MM.1S (cell line): ENCODE results near the gene KRTAP5-8.
"Not testable (repeated sequence)": the region's sequence is repeated elsewhere in the genome, so short reads cannot be mapped to it uniquely, and the experiment has no call there.

Experiments
- DNase-seq: peaks from one replicate; pipeline ENCODE4 v3.0.0-alpha.2; 2015
- H2AFZ ChIP-seq: fragments of 300-600 bp; sonication (generic); 2 replicates; pipeline ENCODE4 v1.6.0; 2016; ENCODE audit warnings: antibody characterized with exemption, low read length
- H3F3A ChIP-seq: fragments of 300-600 bp; sonication (generic); 2 replicates; pipeline ENCODE4 v1.6.1; 2016; ENCODE audit warnings: mild to moderate bottlenecking, antibody characterized with exemption, low read length, moderate library complexity, mixed read lengths; ENCODE audit not compliant: insufficient read depth
- H3K27ac ChIP-seq: fragments of 300-600 bp; sonication (generic); 2 replicates; pipeline ENCODE4 v1.5.1; 2016; ENCODE audit warnings: mild to moderate bottlenecking, low read length
- H3K27me3 ChIP-seq: fragments of 300-600 bp; sonication (generic); replicated peaks from 2 replicates; pipeline ENCODE4 v1.6.0; 2016; ENCODE audit warnings: low read length; ENCODE audit not compliant: insufficient read depth
- H3K36me3 ChIP-seq: fragments of 300-600 bp; sonication (generic); replicated peaks from 2 replicates; pipeline ENCODE4 v1.6.1; 2016; ENCODE audit warnings: mild to moderate bottlenecking, low read length, mixed read lengths; ENCODE audit not compliant: insufficient read depth
- H3K4me1 ChIP-seq: fragments of 300-600 bp; sonication (generic); 2 replicates; pipeline ENCODE4 v1.6.1; 2016; ENCODE audit warnings: low read length, mixed read lengths
- H3K4me2 ChIP-seq: fragments of 300-600 bp; sonication (generic); 2 replicates; pipeline ENCODE4 v1.6.0; 2016; ENCODE audit warnings: low read depth, low read length
- H3K4me3 ChIP-seq: fragments of 300-600 bp; sonication (generic); 2 replicates; pipeline ENCODE4 v1.5.1; 2016; ENCODE audit warnings: low read length, mixed read lengths
- H3K79me2 ChIP-seq: fragments of 300-600 bp; sonication (generic); 2 replicates; pipeline ENCODE4 v1.6.1; 2016; ENCODE audit warnings: mixed run types, low read length, mixed read lengths
- H3K9ac ChIP-seq: fragments of 300-600 bp; sonication (generic); 2 replicates; pipeline ENCODE4 v1.6.1; 2016; ENCODE audit warnings: low read length, mixed read lengths
- H3K9me2 ChIP-seq: fragments of 300-600 bp; sonication (generic); replicated peaks from 2 replicates; pipeline ENCODE4 v1.6.1; 2016; ENCODE audit warnings: mild to moderate bottlenecking, low read length, mixed read lengths; ENCODE audit not compliant: insufficient read depth
- H3K9me3 ChIP-seq: fragments of 300-600 bp; sonication (generic); replicated peaks from 2 replicates; pipeline ENCODE4 v1.6.1; 2016; ENCODE audit warnings: mild to moderate bottlenecking, low read length, mixed read lengths; ENCODE audit not compliant: insufficient read depth
- H4K20me1 ChIP-seq: fragments of 300-600 bp; sonication (generic); 2 replicates; pipeline ENCODE4 v1.6.1; 2016; ENCODE audit warnings: mild to moderate bottlenecking, low read length, moderate library complexity, mixed read lengths; ENCODE audit not compliant: insufficient read depth
- EZH2 ChIP-seq: fragments of 300-600 bp; sonication (generic); optimal IDR thresholded peaks from 2 replicates; pipeline ENCODE3; 2017; ENCODE audit warnings: low read depth, mild to moderate bottlenecking, antibody characterized with exemption, low read length, mixed read lengths
- EZH2phosphoT487 ChIP-seq: fragments of 300-600 bp; sonication (generic); IDR thresholded peaks from 2 replicates; pipeline ENCODE4 v1.6.1; 2018; ENCODE audit warnings: antibody characterized with exemption, low read length
- TF ChIP-seq, protein P1 (sequence below): fragments of 300-600 bp; sonication (generic); IDR thresholded peaks from 2 replicates; pipeline ENCODE4 v1.5.1; 2016; ENCODE audit warnings: antibody characterized with exemption, low read length, mixed read lengths

KRTAP5-8 gene

DNA sequence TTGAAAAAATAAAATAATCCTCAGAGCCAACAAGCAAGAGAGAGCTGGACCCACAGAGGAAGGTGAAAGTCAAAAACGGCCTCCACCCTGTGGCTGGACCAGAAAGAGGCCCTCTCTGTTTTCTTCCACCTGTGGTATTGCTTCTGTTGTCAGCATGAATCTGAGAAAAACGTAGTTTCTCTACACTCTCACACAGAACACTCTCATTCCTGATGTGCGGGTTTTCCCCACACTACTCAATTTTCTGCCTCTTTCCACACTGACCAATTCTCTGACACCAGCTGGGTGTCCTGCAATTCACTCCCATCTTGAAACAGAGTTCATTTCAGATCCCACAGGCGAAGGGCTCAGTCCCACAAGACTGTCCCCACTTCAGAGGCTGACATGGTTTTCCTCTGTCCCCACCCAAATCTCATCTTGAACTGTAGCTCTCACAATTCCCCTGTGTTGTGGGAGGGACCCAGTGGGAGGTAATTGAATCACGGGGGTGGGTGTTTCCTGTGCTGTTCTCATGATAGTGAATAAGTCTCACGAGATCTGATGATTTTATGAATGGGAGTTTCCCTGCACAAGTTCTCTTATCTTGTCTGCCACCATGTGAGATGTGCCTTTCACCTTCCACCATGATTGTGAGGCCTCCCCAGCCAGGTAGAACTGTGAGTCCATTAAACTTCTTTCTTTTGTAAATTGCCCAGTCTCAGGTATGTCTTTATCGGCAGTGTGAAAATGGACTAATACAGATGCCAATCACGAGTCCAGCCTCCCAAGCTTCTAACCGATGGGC lies 2.9 kb downstream of the KRTAP5-8 start:
- not testable (repeated sequence) for H3K4me3 ChIP-seq, H3K9me3 ChIP-seq, H3K27ac ChIP-seq, H3K79me2 ChIP-seq, H2AFZ ChIP-seq, H3K4me2 ChIP-seq, H3K9ac ChIP-seq, H3K36me3 ChIP-seq, H4K20me1 ChIP-seq, H3F3A ChIP-seq, H3K9me2 ChIP-seq, H3K4me1 ChIP-seq
- DNase-seq = peak; percentile 9
- peaks cover 72% of the 10 kb centered on the region for H3K27me3 ChIP-seq

DNA sequence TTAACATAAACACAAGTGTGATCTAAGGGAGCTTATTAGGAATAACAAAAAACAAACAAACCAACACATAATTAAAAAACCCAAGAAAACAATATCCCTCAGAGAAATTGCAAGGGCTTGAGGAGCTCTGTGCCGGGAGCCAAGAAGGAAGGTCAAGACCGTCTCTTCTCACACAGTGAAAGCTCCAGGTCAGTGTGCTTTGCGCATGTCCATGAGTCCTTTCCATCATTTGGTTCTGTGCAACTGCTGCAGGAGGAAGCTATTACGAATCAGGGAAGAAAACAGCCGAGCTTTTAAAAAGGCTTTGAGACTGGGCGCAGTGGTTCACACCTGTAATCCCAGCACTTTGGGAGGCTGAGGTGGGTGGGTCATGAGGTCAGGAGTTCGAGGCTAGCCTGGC lies 4.6 kb downstream of the KRTAP5-8 start:
- Histone ChIP-seq H3K79me2 (no peaks in the 10 kb centered on the region), H2AFZ (no peak overlapping the region), H3K4me3 (no peak overlapping the region), H3K9ac (no peak overlapping the region), H3K27me3 (peaks cover 82% of the 10 kb centered on the region), H3K9me2 (no peaks in the 10 kb centered on the region), H3K36me3 (no peaks in the 10 kb centered on the region), H4K20me1 (no peaks in the 10 kb centered on the region), H3K9me3 (no peaks in the 10 kb centered on the region), H3K27ac (no peak overlapping the region), H3F3A (no peaks in the 10 kb centered on the region), H3K4me1 (no peaks in the 10 kb centered on the region), H3K4me2 (no peak overlapping the region)
- no peak for TF ChIP-seq EZH2
- TF ChIP-seq EZH2phosphoT487 = no peak
- TF ChIP-seq, protein P1, sequence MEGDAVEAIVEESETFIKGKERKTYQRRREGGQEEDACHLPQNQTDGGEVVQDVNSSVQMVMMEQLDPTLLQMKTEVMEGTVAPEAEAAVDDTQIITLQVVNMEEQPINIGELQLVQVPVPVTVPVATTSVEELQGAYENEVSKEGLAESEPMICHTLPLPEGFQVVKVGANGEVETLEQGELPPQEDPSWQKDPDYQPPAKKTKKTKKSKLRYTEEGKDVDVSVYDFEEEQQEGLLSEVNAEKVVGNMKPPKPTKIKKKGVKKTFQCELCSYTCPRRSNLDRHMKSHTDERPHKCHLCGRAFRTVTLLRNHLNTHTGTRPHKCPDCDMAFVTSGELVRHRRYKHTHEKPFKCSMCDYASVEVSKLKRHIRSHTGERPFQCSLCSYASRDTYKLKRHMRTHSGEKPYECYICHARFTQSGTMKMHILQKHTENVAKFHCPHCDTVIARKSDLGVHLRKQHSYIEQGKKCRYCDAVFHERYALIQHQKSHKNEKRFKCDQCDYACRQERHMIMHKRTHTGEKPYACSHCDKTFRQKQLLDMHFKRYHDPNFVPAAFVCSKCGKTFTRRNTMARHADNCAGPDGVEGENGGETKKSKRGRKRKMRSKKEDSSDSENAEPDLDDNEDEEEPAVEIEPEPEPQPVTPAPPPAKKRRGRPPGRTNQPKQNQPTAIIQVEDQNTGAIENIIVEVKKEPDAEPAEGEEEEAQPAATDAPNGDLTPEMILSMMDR = no peak
- DNase-seq = no peak

DNA sequence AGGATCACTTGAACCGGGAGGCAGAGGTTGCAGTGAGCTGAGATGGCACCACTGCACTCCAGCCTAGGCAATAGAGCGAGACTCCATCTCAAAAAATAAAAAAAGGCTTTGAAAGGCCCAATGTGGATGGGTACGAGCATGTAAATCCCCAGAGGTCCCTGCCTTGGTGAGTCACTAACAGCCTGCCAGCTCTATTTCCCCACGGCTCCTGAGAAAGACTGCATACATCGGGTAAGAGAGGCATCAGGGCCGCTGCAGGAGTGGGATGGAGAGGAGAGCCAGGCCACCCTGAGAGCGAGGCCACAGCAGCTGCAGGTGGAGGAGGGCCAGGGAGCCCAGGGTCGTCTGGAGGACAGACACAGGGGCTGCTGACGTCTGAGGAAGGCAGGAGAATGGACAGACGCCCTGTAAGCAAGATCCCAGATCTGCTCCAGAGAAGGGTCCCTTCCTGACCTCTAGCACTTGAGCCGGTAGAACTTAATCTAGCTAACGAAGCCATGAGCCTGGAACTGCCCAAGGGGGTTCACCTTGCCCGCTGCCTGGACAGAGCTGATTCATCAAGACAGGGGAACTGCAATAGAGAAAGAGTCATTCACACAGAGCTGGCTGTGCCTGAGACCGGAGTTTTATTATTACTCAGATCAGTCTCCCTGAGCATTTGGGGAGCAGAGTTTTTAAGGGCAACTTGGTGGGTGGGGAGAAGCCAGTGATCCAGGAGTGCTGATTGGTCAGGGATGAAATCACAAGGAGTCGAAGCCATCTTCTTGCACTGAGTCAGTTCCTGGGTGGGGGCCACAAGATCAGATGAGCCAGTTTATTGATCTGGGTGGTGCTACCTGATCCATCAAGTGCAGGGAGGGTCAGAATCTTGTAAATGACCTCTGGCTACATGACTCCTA lies 5.3 kb downstream of the KRTAP5-8 start:
- H3K9me3 ChIP-seq = no peaks in the 10 kb centered on the region

More for the DNA sequence above, 5.3 kb downstream of the KRTAP5-8 start:
- TF ChIP-seq EZH2 (no peak), EZH2phosphoT487 (no peak)
- TF ChIP-seq, protein P1 = no peak
- Histone ChIP-seq H3K4me1 (no peaks in the 10 kb centered on the region), H3F3A (no peaks in the 10 kb centered on the region), H3K79me2 (no peaks in the 10 kb centered on the region), H3K36me3 (no peaks in the 10 kb centered on the region), H2AFZ (no peak overlapping the region), H3K4me2 (no peak overlapping the region), H4K20me1 (no peaks in the 10 kb centered on the region), H3K4me3 (no peak overlapping the region), H3K27me3 (peaks cover 86% of the 10 kb centered on the region), H3K9me2 (no peaks in the 10 kb centered on the region), H3K27ac (no peak overlapping the region), H3K9ac (no peak overlapping the region)
- DNase-seq = no peak
